ENCODE results near the gene TLE7. TPM values are rescaled to one million over a fixed set of nuclear protein-coding genes. Genes with fewer than 3 reads are reported as not detected.

The TLE7 gene
- total and polyA plus RNA-seq, 2 of the 4 experiments (the other 2 are of a cell fraction), result not detected

GRCh38 chr16:71425746-71426068 is 16.1 kb downstream of the TLE7 start:
- no peaks in the 10 kb centered on the region for H3K79me1 ChIP-seq (ENCODE audit: low read depth in 1 of 2, low read length in 2 of 2)
- no peak overlapping the region for H2AFZ ChIP-seq (replicated peaks; ENCODE audit: low read length, poor library complexity)
- intact Hi-C loops (cut with micrococcal nuclease) (no loop called here), dilution Hi-C loops (cut with HindIII; ENCODE audit: low sequenced_read_pairs, unreplicated experiment) (no loop called here), in situ Hi-C loops (cut with MboI; ENCODE audit: low sequenced_read_pairs) (no loop called here)
- H3K23ac ChIP-seq (ENCODE audit: low read depth, low read length), result no peak overlapping the region
- no peak for DNase-seq
- H3K56ac ChIP-seq (ENCODE audit: extremely low read depth, insufficient read depth, low read length), result no peak overlapping the region
- H3K4me3 ChIP-seq (ENCODE audit: insufficient read depth, low read depth, low read length), result no peak overlapping the region
- H3K14ac ChIP-seq (replicated peaks; ENCODE audit: low read depth, low read length), result no peak overlapping the region
- H4K20me1 ChIP-seq (ENCODE audit: insufficient read depth, low read length), result no peaks in the 10 kb centered on the region
- H3K9ac ChIP-seq (ENCODE audit: low read depth, low read length), result no peak overlapping the region
- no peak for ATAC-seq (ENCODE audit: low read depth)
- H2BK20ac ChIP-seq (ENCODE audit: low read depth, low read length), result no peak overlapping the region
- no peak overlapping the region for H3K4ac ChIP-seq (ENCODE audit: low read depth, low read length)
- no peaks in the 10 kb centered on the region for H3K9me1 ChIP-seq (ENCODE audit: insufficient read depth, low read length)
- no peak overlapping the region for H2AK5ac ChIP-seq (ENCODE audit: low read depth, low read length)
- H3K4me2 ChIP-seq (ENCODE audit: low read depth, low read length), result no peak overlapping the region
- POLR2A ChIA-PET (ENCODE audit: unreplicated experiment), result no interaction called here
- H4K8ac ChIP-seq (ENCODE audit: low read depth in 2 of 2, low read length in 2 of 2), result no peak overlapping the region
- peaks cover 18% of the 10 kb centered on the region for H3K27me3 ChIP-seq (ENCODE audit: control insufficient read depth, insufficient read depth, low read length)
- CTCF ChIA-PET, result interaction anchor here (0.6 kb wide), 1 partner anchor 34 kb away, joined by 3 read pairs; no protein-coding TSS in a partner anchor
- BruUV-seq (replicated peaks), result no TSS peak
- no peaks in the 10 kb centered on the region for H3K4me1 ChIP-seq (ENCODE audit: control insufficient read depth, insufficient read depth, low read length)
- no peak overlapping the region for H4K5ac ChIP-seq (ENCODE audit: low read depth, low read length)
- H2BK15ac ChIP-seq (ENCODE audit: low read depth, low read length), result no peak overlapping the region
- TF ChIP-seq RAD21 (IDR thresholded peaks at IDR 0.05; ENCODE audit: low read length), result no peak
- TF ChIP-seq RFX5 (IDR thresholded peaks at IDR 0.05; ENCODE audit: low read depth, low read length), result no peak
- no peak for TF ChIP-seq POLR2A (IDR thresholded peaks at IDR 0.05; ENCODE audit: low read depth, low read length)
- no peak for TF ChIP-seq FOS (IDR thresholded peaks at IDR 0.05; ENCODE audit: low read depth, low read length)
- no peak for TF ChIP-seq USF2 (IDR thresholded peaks at IDR 0.05; ENCODE audit: low read depth, low read length)
- no peak for TF ChIP-seq RCOR1 (IDR thresholded peaks at IDR 0.05; ENCODE audit: insufficient replicate concordance, low read length)
- TF ChIP-seq ELK1 (IDR thresholded peaks at IDR 0.05; ENCODE audit: borderline replicate concordance, low read depth, low read length), result no peak
- TF ChIP-seq MXI1 (IDR thresholded peaks at IDR 0.05; ENCODE audit: borderline replicate concordance, low read depth, low read length), result no peak
- no peak for TF ChIP-seq MAFK (IDR thresholded peaks at IDR 0.05; ENCODE audit: low read depth, low read length)
- no peak for TF ChIP-seq MAZ (IDR thresholded peaks at IDR 0.05; ENCODE audit: borderline replicate concordance, low read depth, low read length)
- no peak for TF ChIP-seq CEBPB (IDR thresholded peaks at IDR 0.05; ENCODE audit: low read depth, low read length)
- no peak for TF ChIP-seq BHLHE40 (IDR thresholded peaks at IDR 0.05; ENCODE audit: low read depth, low read length)
- no peak for TF ChIP-seq CHD1 (IDR thresholded peaks at IDR 0.05; ENCODE audit: low read depth, low read length)
- no peak for TF ChIP-seq SMC3 (IDR thresholded peaks at IDR 0.05; ENCODE audit: low read depth, low read length)
- H4K91ac ChIP-seq (ENCODE audit: insufficient read depth, low read depth, low read length), result no peak overlapping the region
- no peak overlapping the region for H3K18ac ChIP-seq (ENCODE audit: low read depth, low read length)
- H2BK120ac ChIP-seq (ENCODE audit: low read depth, low read length), result no peak overlapping the region
- H3K9me3 ChIP-seq (ENCODE audit: control insufficient read depth, insufficient read depth, low read length), result no peaks in the 10 kb centered on the region
- H3K36me3 ChIP-seq (ENCODE audit: control insufficient read depth, insufficient read depth, low read length), result no peaks in the 10 kb centered on the region
- WGBS, 2 experiments (ENCODE audit: extremely low coverage in 2 of 2, insufficient read length in 1 of 2), result 1% methylated on average over 14 of the region's 18 CpGs; no CpG with 5 or more reads in 1 of the 2 experiments
- no peak overlapping the region for H2AK9ac ChIP-seq (replicated peaks; ENCODE audit: low read depth, low read length, poor library complexity)
- H3K27ac ChIP-seq (ENCODE audit: insufficient read depth, low read length), result no peak overlapping the region
- H2BK5ac ChIP-seq (ENCODE audit: low read depth, low read length, poor library complexity, severe bottlenecking), result no peak overlapping the region
